HEK293T (cell line): ENCODE measurements around the gene TMEM229A.

Source experiments
- CTCF ChIA-PET: fragments of 350-600 bp; formaldehyde crosslinking; extraction: SDS; loops from one replicate; lab custom pipeline; 2021; ENCODE audit warnings: antibody characterized with exemption, inconsistent platforms; lab: Yijun Ruan, JAX
- POLR2A ChIA-PET: fragments of 350-600 bp; formaldehyde crosslinking; extraction: SDS; loops from one replicate; lab custom pipeline; 2020; ENCODE audit warnings: antibody characterized with exemption, inconsistent platforms; lab: Yijun Ruan, JAX
- DNase-seq: peaks from one replicate; pipeline ENCODE4 v3.0.0; 2012; ENCODE audit warnings: mixed read lengths; ENCODE audit errors: extremely low spot score
- ARNT ChIP-seq: fragments of 450-650 bp; IDR thresholded peaks from 2 replicates; pipeline ENCODE4 v1.6.1; 2017; ENCODE audit warnings: mild to moderate bottlenecking
- BHLHE40 ChIP-seq: fragments of 450-650 bp; IDR thresholded peaks from 2 replicates; pipeline ENCODE4 v1.6.1; 2016; ENCODE audit warnings: mild to moderate bottlenecking, moderate library complexity, borderline replicate concordance
- CTBP1 ChIP-seq: fragments of 450-650 bp; IDR thresholded peaks from 2 replicates; pipeline ENCODE4 v1.6.1; 2016; ENCODE audit warnings: borderline replicate concordance
- ELF4 ChIP-seq: fragments of 450-650 bp; IDR thresholded peaks from 2 replicates; pipeline ENCODE4 v1.6.1; 2017; ENCODE audit warnings: antibody characterized with exemption
- FOXA1 ChIP-seq: fragments of 450-650 bp; IDR thresholded peaks from 2 replicates; pipeline ENCODE4 v1.6.1; 2016; ENCODE audit warnings: mild to moderate bottlenecking
- FOXK2 ChIP-seq: fragments of 450-650 bp; IDR thresholded peaks from 2 replicates; pipeline ENCODE4 v1.6.1; 2016; ENCODE audit warnings: mild to moderate bottlenecking
- FOXM1 ChIP-seq: fragments of 450-650 bp; IDR thresholded peaks from 2 replicates; pipeline ENCODE4 v1.6.1; 2017; ENCODE audit warnings: mild to moderate bottlenecking, borderline replicate concordance
- HDGF ChIP-seq: fragments of 450-650 bp; IDR thresholded peaks from 2 replicates; pipeline ENCODE4 v1.6.1; 2017; ENCODE audit warnings: antibody characterized with exemption, borderline replicate concordance
- L3MBTL2 ChIP-seq: fragments of 450-650 bp; conservative IDR thresholded peaks from 2 replicates; pipeline ENCODE4 v1.6.1; 2016; ENCODE audit warnings: mild to moderate bottlenecking
- LEF1 ChIP-seq: fragments of 450-650 bp; IDR thresholded peaks from 2 replicates; pipeline ENCODE4 v1.6.1; 2017; ENCODE audit warnings: mild to moderate bottlenecking, borderline replicate concordance
- NFRKB ChIP-seq: fragments of 450-650 bp; IDR thresholded peaks from 2 replicates; pipeline ENCODE4 v1.6.1; 2016; ENCODE audit warnings: mild to moderate bottlenecking, moderate library complexity
- SP1 ChIP-seq: fragments of 450-650 bp; IDR thresholded peaks from 2 replicates; pipeline ENCODE4 v1.6.1; 2017
- SUZ12 ChIP-seq: fragments of 450-650 bp; IDR thresholded peaks from 2 replicates; pipeline ENCODE4 v1.6.1; 2016; ENCODE audit warnings: mild to moderate bottlenecking
- TARDBP ChIP-seq: fragments of 450-650 bp; IDR thresholded peaks from 2 replicates; pipeline ENCODE4 v1.6.1; 2016
- ZNF384 ChIP-seq: fragments of 450-650 bp; IDR thresholded peaks from 2 replicates; pipeline ENCODE4 v1.6.1; 2016
- TF ChIP-seq, protein P1 (sequence below): fragments of 450-650 bp; IDR thresholded peaks from 2 replicates; pipeline ENCODE4 v1.6.1; 2016

Gene TMEM229A

DNA sequence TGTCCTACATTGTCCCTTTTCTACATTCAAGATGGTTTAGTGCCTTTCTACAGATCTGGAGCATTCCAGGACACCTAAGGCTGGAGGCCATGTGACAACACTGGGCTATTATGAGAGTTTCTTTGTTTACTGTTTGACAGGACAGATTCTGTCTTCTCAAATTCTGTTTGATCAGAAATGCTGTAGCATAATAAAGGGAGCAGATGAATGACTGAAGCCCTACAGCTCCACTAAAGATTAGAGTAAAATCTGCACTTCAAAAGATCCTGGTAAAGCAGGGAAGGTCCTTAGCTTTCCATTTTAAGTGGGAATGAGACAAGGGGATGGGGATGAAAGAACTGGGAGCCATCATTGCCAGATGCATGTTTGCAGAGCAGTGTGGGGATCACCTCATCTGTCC lies 38.4 kb downstream of the TMEM229A start:
- DNase-seq: no peak
- POLR2A ChIA-PET: no interaction called here
- CTCF ChIA-PET: no interaction called here
- TF ChIP-seq ZNF384 (no peak), BHLHE40 (no peak), SP1 (no peak), HDGF (no peak), ARNT (no peak), FOXA1 (no peak), LEF1 (no peak), TARDBP (no peak), SUZ12 (no peak)

GRCh38 chr7:123993996-123994395 lies 38.9 kb downstream of the TMEM229A start:
- TF ChIP-seq ZNF384 (no peak), FOXM1 (no peak), HDGF (no peak), SP1 (no peak), FOXA1 (no peak), LEF1 (no peak), ELF4 (no peak), FOXK2 (no peak), SUZ12 (no peak), TARDBP (no peak), L3MBTL2 (no peak), CTBP1 (no peak)
- TF ChIP-seq, protein P1, sequence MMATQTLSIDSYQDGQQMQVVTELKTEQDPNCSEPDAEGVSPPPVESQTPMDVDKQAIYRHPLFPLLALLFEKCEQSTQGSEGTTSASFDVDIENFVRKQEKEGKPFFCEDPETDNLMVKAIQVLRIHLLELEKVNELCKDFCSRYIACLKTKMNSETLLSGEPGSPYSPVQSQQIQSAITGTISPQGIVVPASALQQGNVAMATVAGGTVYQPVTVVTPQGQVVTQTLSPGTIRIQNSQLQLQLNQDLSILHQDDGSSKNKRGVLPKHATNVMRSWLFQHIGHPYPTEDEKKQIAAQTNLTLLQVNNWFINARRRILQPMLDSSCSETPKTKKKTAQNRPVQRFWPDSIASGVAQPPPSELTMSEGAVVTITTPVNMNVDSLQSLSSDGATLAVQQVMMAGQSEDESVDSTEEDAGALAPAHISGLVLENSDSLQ: no peak
- ChIA-PET POLR2A (no interaction called here), CTCF (no interaction called here)
- no peak for DNase-seq

GRCh38 chr7:123992913-123993518 lies 39.9 kb downstream of the TMEM229A start:
- DNase-seq: no peak
- ChIA-PET CTCF (no interaction called here), POLR2A (no interaction called here)
- no peak for TF ChIP-seq HDGF
- no peak for TF ChIP-seq NFRKB
- TF ChIP-seq L3MBTL2: no peak
- TF ChIP-seq CTBP1: no peak
- TF ChIP-seq BHLHE40: no peak
- no peak for TF ChIP-seq SUZ12

DNA sequence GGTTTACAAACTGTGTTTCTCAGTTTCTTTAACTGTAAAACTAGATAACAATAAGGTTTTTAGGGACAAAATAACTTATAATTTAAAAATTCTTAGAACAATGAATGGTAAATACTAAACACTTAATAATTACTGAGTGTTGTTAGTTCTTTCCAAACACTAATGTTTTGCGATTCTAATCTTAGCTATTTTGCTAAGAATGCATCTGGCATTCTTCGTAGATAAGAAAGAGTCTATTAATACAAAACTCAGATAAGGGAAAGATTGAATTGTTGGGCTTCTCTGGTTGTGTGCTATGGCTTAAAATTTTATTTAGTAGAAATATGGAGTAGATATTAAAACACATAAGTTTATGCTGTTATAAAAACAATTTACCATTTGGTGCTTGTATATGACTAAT lies 45.4 kb downstream of the TMEM229A start:
- POLR2A ChIA-PET: no interaction called here
- TF ChIP-seq HDGF (no peak), NFRKB (no peak), CTBP1 (no peak), FOXA1 (no peak), TARDBP (no peak), SP1 (no peak), L3MBTL2 (no peak), BHLHE40 (no peak), LEF1 (no peak), ELF4 (no peak), ZNF384 (no peak), SUZ12 (no peak)
- TF ChIP-seq, protein P1: no peak
- CTCF ChIA-PET: no interaction called here
- DNase-seq: no peak
